Right atrium auricular region (tissue), 2 donors: ENCODE data around the gene SYT7. TPM values are rescaled to one million over a fixed set of nuclear protein-coding genes. Genes with fewer than 3 reads are reported as not detected.

Source experiments
- DNase-seq: peaks from one replicate; pipeline ENCODE4 v3.0.0-alpha.2; 2019; ENCODE audit warnings: low spot score
- H3K27ac ChIP-seq, 2 donors: fragments of 200-600 bp; sonication (generic); 1 replicate in 1 of 2; 2 replicates in 1 of 2; pipeline ENCODE4 v1.5.1; 2016 to 2019
- H3K27me3 ChIP-seq, 2 donors: fragments of 200-600 bp; sonication (generic); one replicate each; pipeline versions ENCODE4 v1.5.1 to v1.6.0; 2017 to 2019
- H3K36me3 ChIP-seq: fragments of 200-600 bp; sonication (generic); one replicate; pipeline ENCODE4 v1.5.1; 2016
- H3K4me1 ChIP-seq, 2 donors: fragments of 200-600 bp; sonication (generic); one replicate each; pipeline versions ENCODE4 v1.5.1 to v1.6.0; 2017 to 2019
- H3K4me3 ChIP-seq, 2 donors: fragments of 200-600 bp; sonication (generic); 1 replicate in 1 of 2; 2 replicates in 1 of 2; pipeline ENCODE4 v1.5.1; 2017 to 2019; ENCODE audit warnings: mild to moderate bottlenecking in 1 of 2, moderate library complexity in 1 of 2
- H3K9me3 ChIP-seq, 2 donors: fragments of 200-600 bp; sonication (generic); one replicate each; pipeline ENCODE4 v1.5.1; 2019
- total RNA-seq, 2 donors: library from RNA; depleted of rRNA; stranded (reverse); fragments of >200 nt; gene quantifications; one replicate each; pipeline ENCODE4 v1.1.0, GENCODE V29; 2016
- TF ChIP-seq, protein P1 (sequence below), 2 donors: fragments of 200-600 bp; sonication (generic); IDR thresholded peaks; one replicate each; pipeline ENCODE4 v1.5.1; 2019; ENCODE audit warnings: antibody characterized with exemption in 2 of 2

SYT7 gene
- total RNA-seq, 2 donors from 2014 or later = 19.2 to 23.6 TPM

DNA sequence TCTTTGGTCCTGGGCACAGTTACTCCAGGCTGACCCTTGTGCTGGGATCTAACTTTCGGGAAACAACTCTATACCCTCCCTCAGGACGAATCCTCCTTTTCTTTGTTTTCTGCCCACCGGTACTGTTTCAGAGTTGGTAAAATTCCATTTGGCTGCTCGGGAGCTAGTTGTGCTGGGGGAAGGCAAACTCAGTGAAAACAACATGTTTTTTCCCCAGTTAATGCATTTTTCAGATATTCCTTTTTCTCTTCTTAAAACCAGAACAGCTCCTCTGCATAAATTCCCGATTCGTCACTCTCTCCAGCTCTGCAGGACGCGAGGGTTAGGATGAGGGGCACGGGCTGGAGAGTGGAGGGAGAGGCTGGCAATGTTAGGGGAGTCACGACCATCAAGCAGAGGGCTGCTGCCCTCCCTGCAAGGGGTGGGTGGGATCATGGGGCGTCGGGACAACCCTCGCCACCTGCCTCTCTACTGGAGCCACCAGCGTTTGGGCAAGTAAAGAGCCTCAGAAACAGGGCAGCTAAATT, 41.0 kb downstream of the SYT7 start:
- no peak overlapping the region for H3K4me3 ChIP-seq
- H3K27ac ChIP-seq = no peak overlapping the region
- DNase-seq = no peak
- H3K4me1 ChIP-seq = peaks cover 0 to 57% of the 10 kb centered on the region in 2 donors
- H3K9me3 ChIP-seq = no peaks in the 10 kb centered on the region
- TF ChIP-seq, protein P1, sequence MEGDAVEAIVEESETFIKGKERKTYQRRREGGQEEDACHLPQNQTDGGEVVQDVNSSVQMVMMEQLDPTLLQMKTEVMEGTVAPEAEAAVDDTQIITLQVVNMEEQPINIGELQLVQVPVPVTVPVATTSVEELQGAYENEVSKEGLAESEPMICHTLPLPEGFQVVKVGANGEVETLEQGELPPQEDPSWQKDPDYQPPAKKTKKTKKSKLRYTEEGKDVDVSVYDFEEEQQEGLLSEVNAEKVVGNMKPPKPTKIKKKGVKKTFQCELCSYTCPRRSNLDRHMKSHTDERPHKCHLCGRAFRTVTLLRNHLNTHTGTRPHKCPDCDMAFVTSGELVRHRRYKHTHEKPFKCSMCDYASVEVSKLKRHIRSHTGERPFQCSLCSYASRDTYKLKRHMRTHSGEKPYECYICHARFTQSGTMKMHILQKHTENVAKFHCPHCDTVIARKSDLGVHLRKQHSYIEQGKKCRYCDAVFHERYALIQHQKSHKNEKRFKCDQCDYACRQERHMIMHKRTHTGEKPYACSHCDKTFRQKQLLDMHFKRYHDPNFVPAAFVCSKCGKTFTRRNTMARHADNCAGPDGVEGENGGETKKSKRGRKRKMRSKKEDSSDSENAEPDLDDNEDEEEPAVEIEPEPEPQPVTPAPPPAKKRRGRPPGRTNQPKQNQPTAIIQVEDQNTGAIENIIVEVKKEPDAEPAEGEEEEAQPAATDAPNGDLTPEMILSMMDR (IDR thresholded peaks at IDR 0.05) = no peak
- H3K27me3 ChIP-seq = no peaks in the 10 kb centered on the region
- no peaks in the 10 kb centered on the region for H3K36me3 ChIP-seq

DNA sequence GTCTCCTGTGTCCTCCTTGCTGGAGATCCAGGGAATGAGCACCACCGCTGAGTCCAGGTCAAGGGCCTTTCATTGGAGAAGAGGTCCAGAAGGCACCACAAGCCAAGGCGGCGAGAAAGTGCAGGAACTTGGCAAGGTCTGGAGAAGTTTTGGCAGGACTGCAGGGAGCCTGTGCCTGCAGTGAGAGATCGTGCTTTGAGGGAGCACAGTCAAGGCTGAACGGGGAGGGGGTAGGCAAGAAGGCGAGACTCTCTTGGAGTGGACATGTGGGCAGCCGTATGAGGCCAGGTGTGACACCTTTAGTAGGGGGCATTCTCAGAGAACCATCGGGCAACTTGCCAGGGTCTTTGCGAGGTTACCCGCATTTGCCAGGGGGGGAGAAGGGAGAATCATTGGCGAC, 41.9 kb downstream of the SYT7 start:
- DNase-seq = peak; percentile 60
- H3K27ac ChIP-seq = no peak overlapping the region
- no peak overlapping the region for H3K4me3 ChIP-seq
- H3K36me3 ChIP-seq = no peaks in the 10 kb centered on the region
- H3K27me3 ChIP-seq = no peaks in the 10 kb centered on the region
- peaks cover 0 to 66% of the 10 kb centered on the region in 2 donors for H3K4me1 ChIP-seq
- TF ChIP-seq, protein P1 (IDR thresholded peaks at IDR 0.05) = no peak
- no peaks in the 10 kb centered on the region for H3K9me3 ChIP-seq

DNA sequence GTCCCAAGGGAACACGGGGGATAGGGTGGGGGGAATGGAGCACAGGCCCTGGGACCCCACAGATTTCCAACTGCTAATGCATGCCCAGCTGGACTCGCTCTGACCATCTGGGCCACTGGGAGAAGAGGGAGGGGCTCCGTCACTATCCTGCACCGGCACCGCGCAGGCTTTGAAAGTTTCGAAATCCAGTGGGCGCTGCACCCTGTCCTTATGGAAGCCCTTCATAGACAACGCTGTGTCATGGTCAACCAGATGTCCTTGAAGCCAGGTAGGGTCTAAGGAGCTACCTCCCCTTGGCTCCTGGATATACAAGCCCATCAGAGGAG, 42.3 kb downstream of the SYT7 start:
- TF ChIP-seq, protein P1 (IDR thresholded peaks at IDR 0.05) = no peak
- Histone ChIP-seq H3K4me3 (no peak overlapping the region), H3K36me3 (no peaks in the 10 kb centered on the region), H3K9me3 (no peaks in the 10 kb centered on the region), H3K27ac (no peak overlapping the region), H3K4me1 (peaks cover 0 to 67% of the 10 kb centered on the region in 2 donors), H3K27me3 (no peaks in the 10 kb centered on the region)
- DNase-seq = no peak

DNA sequence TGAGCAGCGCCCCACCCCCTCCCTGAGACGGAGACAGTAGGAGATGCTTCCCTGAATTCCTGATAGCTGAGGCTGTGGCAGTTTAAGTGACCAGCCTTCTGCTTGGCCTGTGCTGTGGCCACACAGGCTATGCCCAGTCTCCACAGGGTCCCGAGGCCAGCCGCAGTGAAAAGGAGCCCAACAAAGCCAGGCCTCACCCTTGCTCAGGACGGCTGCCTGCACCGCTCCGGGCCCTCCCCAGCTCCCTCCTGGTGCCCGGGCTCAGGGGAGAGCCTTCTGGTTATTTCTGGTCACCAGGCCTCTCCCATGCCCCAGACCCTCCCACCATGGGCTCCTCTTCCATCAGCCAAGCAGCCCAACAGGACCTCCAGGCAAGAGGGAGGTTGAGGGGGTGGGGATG, 43.5 kb downstream of the SYT7 start:
- Histone ChIP-seq H3K27ac (peak overlapping the region; percentile 85 to 89), H3K27me3 (no peaks in the 10 kb centered on the region), H3K9me3 (no peaks in the 10 kb centered on the region), H3K4me3 (no peak overlapping the region), H3K36me3 (no peaks in the 10 kb centered on the region), H3K4me1 (peaks cover 0 to 67% of the 10 kb centered on the region in 2 donors)
- no peak for DNase-seq
- TF ChIP-seq, protein P1 (IDR thresholded peaks at IDR 0.05) = no peak

DNA sequence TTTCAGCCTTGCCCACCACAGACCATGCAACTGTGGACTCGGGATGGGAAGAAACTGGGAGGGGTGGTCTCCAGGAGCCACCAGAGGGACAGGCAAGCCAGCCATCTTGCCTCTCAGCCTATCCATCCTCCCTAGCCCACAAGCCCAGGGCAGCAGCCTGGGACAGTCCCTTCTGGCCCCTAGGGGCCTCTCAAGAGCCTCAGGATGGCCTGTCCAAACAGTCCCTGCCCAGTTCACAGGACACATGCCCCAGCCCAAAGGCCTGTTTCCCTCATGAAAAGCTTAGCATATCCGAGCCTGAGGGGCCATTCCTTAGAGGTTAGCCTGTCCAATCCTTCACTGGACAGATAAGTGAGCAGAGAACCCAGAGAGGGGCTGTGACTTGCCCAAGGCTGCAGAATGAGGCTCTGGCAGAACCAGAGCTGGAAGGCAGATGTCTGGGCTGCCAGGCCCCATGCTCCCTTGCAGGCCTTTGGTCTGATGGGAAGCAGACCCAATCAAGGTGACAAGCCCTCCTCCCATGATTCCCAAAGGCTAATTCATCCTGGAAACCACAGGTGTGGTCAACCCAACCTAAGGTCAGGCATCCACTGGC, 44.1 kb downstream of the SYT7 start:
- H3K27ac ChIP-seq = peak overlapping the region; percentile 85 to 89
- H3K36me3 ChIP-seq = no peaks in the 10 kb centered on the region
- no peak for DNase-seq
- TF ChIP-seq, protein P1 (IDR thresholded peaks at IDR 0.05) = no peak
- no peaks in the 10 kb centered on the region for H3K9me3 ChIP-seq
- no peaks in the 10 kb centered on the region for H3K27me3 ChIP-seq
- H3K4me3 ChIP-seq = no peak overlapping the region
- peaks cover 0 to 61% of the 10 kb centered on the region in 2 donors for H3K4me1 ChIP-seq
